H1 (cell line): ENCODE measurements around the gene FBN1. TPM values are rescaled to one million over a fixed set of nuclear protein-coding genes. Genes with fewer than 3 reads are reported as not detected.

ENCODE experiments used
- CTCF ChIA-PET: fragments of 300-600 bp; sonication (Branson Sonifier 250); formaldehyde crosslinking; loops from one replicate; lab custom pipeline; 2021; ENCODE audit not compliant: partially characterized antibody; lab: Charles Lee
- POLR2A ChIA-PET: fragments of 300-600 bp; sonication (Branson Sonifier 250); formaldehyde crosslinking; loops from one replicate; lab custom pipeline; 2021; ENCODE audit warnings: inconsistent platforms; ENCODE audit not compliant: partially characterized antibody; lab: Charles Lee
- DNase-seq, 2 experiments: peaks; one replicate each; pipeline versions ENCODE4 v3.0.0 to v3.0.0-alpha.2; 2010 to 2022; ENCODE audit warnings: low spot score in 2 of 2, low read depth in 1 of 2, mixed read lengths in 1 of 2
- FAIRE-seq: peaks from 2 replicates; lab custom pipeline; 2011; peaks lifted over from hg19 to GRCh38; lab: Jason Lieb, UNC
- H2AFZ ChIP-seq: 2 replicates; pipeline ENCODE4 v1.8.1; 2012; ENCODE audit warnings: low read length, inconsistent platforms
- H2AK5ac ChIP-seq: 2 replicates; pipeline ENCODE4 v1.6.1; 2013; ENCODE audit warnings: low read depth, low read length
- H2BK120ac ChIP-seq: replicated peaks from 2 replicates; pipeline ENCODE3; 2013; ENCODE audit warnings: low read depth, low read length, inconsistent platforms
- H2BK12ac ChIP-seq: 2 replicates; pipeline ENCODE4 v1.6.1; 2013; ENCODE audit warnings: low read depth, low read length
- H2BK15ac ChIP-seq: 2 replicates; pipeline ENCODE4 v1.6.1; 2013; ENCODE audit warnings: low read length
- H2BK20ac ChIP-seq: 2 replicates; pipeline ENCODE4 v1.6.1; 2013; ENCODE audit warnings: low read length
- H2BK5ac ChIP-seq: 2 replicates; pipeline ENCODE4 v1.6.1; 2013; ENCODE audit warnings: low read depth, low read length
- H3K14ac ChIP-seq: 2 replicates; pipeline ENCODE4 v1.6.1; 2013; ENCODE audit warnings: inconsistent platforms; ENCODE audit not compliant: insufficient read length
- H3K18ac ChIP-seq: 2 replicates; pipeline ENCODE4 v1.6.1; 2013; ENCODE audit warnings: low read length; ENCODE audit errors: extremely low read depth
- H3K23ac ChIP-seq: 2 replicates; pipeline ENCODE4 v1.6.1; 2013; ENCODE audit warnings: inconsistent platforms; ENCODE audit not compliant: insufficient read length
- H3K23me2 ChIP-seq: 2 replicates; pipeline ENCODE4 v1.6.1; 2013; ENCODE audit warnings: low read depth, low read length
- H3K27ac ChIP-seq: 2 replicates; pipeline ENCODE4 v1.6.1; 2011; ENCODE audit warnings: low read depth, low read length, inconsistent platforms
- H3K27me3 ChIP-seq, 4 experiments: replicated peaks in 1 of 4; 1 replicate in 1 of 4; 2 replicates in 3 of 4; pipeline versions ENCODE4 v1.6.1 to v1.8.1; 2011 to 2013; ENCODE audit warnings: low read length in 3 of 4, mild to moderate bottlenecking in 3 of 4, inconsistent platforms in 2 of 4, mixed read lengths in 2 of 4, moderate library complexity in 1 of 4; ENCODE audit not compliant: control insufficient read depth in 3 of 4, insufficient read depth in 3 of 4; ENCODE audit errors: extremely low read depth in 1 of 4
- H3K36me3 ChIP-seq, 4 experiments: 2 replicates each; pipeline versions ENCODE4 v1.6.1 to v1.8.1; 2011 to 2013; ENCODE audit warnings: mild to moderate bottlenecking in 4 of 4, low read length in 3 of 4, moderate library complexity in 2 of 4, control low read depth in 1 of 4, inconsistent platforms in 1 of 4; ENCODE audit not compliant: insufficient read depth in 4 of 4, control insufficient read depth in 2 of 4
- H3K4ac ChIP-seq: replicated peaks from 2 replicates; pipeline ENCODE3; 2013; ENCODE audit warnings: low read length, low read depth, mixed read lengths, inconsistent platforms; ENCODE audit not compliant: insufficient read length
- H3K4me1 ChIP-seq, 4 experiments: replicated peaks in 1 of 4; 1 replicate in 1 of 4; 2 replicates in 3 of 4; pipeline versions ENCODE4 v1.6.1 to v1.8.1; 2011 to 2013; ENCODE audit warnings: low read length in 3 of 4, inconsistent platforms in 2 of 4, mixed read lengths in 1 of 4; ENCODE audit not compliant: insufficient read depth in 4 of 4, control insufficient read depth in 3 of 4
- H3K4me2 ChIP-seq, 2 experiments: 2 replicates each; pipeline versions ENCODE4 v1.6.1 to v1.8.1; 2011 to 2013; ENCODE audit warnings: low read depth in 2 of 2, low read length in 2 of 2, control low read depth in 1 of 2, inconsistent platforms in 1 of 2, mild to moderate bottlenecking in 1 of 2; ENCODE audit not compliant: insufficient read depth in 1 of 2
- H3K4me3 ChIP-seq, 4 experiments: fragments of 200-600, 300-600 bp in 1 of 4; sonication (generic), shearing (Covaris generic), sonication (Bioruptor Twin) in 1 of 4; 2 replicates each; pipeline versions ENCODE4 v1.5.1 to v1.8.1; 2011 to 2016; ENCODE audit warnings: low read length in 4 of 4, low read depth in 3 of 4, control low read depth in 2 of 4, inconsistent platforms in 2 of 4, mild to moderate bottlenecking in 2 of 4, mixed read lengths in 1 of 4, moderate library complexity in 1 of 4; ENCODE audit not compliant: insufficient read depth in 2 of 4; ENCODE audit errors: extremely low read depth in 1 of 4
- H3K56ac ChIP-seq: replicated peaks from 2 replicates; pipeline ENCODE3; 2013; ENCODE audit warnings: low read depth, mild to moderate bottlenecking, mixed read lengths, low read length, inconsistent platforms; ENCODE audit not compliant: insufficient read length
- H3K79me1 ChIP-seq: 2 replicates; pipeline ENCODE4 v1.6.1; 2013; ENCODE audit warnings: low read depth, low read length, control low read depth
- H3K79me2 ChIP-seq, 2 experiments: 2 replicates each; pipeline versions ENCODE4 v1.6.1 to v1.8.1; 2012 to 2013; ENCODE audit warnings: low read length in 2 of 2, mild to moderate bottlenecking in 2 of 2, inconsistent platforms in 1 of 2; ENCODE audit not compliant: insufficient read depth in 2 of 2, control insufficient read depth in 1 of 2
- H3K9ac ChIP-seq, 4 experiments: replicated peaks in 1 of 4; 1 replicate in 1 of 4; 2 replicates in 3 of 4; pipeline versions ENCODE4 v1.6.1 to v1.8.1; 2011 to 2013; ENCODE audit warnings: low read depth in 3 of 4, low read length in 3 of 4, control low read depth in 2 of 4, mild to moderate bottlenecking in 2 of 4, moderate library complexity in 2 of 4, inconsistent platforms in 1 of 4; ENCODE audit errors: extremely low read depth in 1 of 4
- H3K9me3 ChIP-seq, 2 experiments: 2 replicates each; pipeline versions ENCODE4 v1.6.1 to v1.8.1; 2012 to 2013; ENCODE audit warnings: mild to moderate bottlenecking in 2 of 2, moderate library complexity in 2 of 2, control low read depth in 1 of 2, inconsistent platforms in 1 of 2, low read depth in 1 of 2, low read length in 1 of 2, mixed read lengths in 1 of 2; ENCODE audit not compliant: insufficient read depth in 2 of 2
- H4K20me1 ChIP-seq, 2 experiments: replicated peaks in 1 of 2; 2 replicates each; pipeline versions ENCODE3 to v1.8.1; 2011 to 2013; ENCODE audit warnings: inconsistent platforms in 2 of 2, low read length in 2 of 2, mild to moderate bottlenecking in 1 of 2; ENCODE audit not compliant: insufficient read depth in 2 of 2, control insufficient read depth in 1 of 2
- H4K5ac ChIP-seq: 2 replicates; pipeline ENCODE4 v1.6.1; 2013; ENCODE audit warnings: low read length, low read depth, mixed read lengths, inconsistent platforms; ENCODE audit not compliant: insufficient read length
- H4K8ac ChIP-seq: 2 replicates; pipeline ENCODE4 v1.8.0; 2013; ENCODE audit warnings: mild to moderate bottlenecking, moderate library complexity, low read length, inconsistent platforms; ENCODE audit not compliant: insufficient read depth; ENCODE audit errors: extremely low read depth
- H4K91ac ChIP-seq: replicated peaks from 2 replicates; pipeline ENCODE3; 2013; ENCODE audit warnings: low read length, mixed read lengths, inconsistent platforms; ENCODE audit not compliant: insufficient read length
- ASH2L ChIP-seq: fragments of 200-600, 300-600 bp; sonication (generic); IDR thresholded peaks from one replicate; pipeline ENCODE4 v1.7.1; 2017; ENCODE audit warnings: low read length
- BACH1 ChIP-seq: IDR thresholded peaks from 2 replicates; pipeline ENCODE4 v1.6.1; 2012; ENCODE audit warnings: low read length, improper control_type of control experiment
- BRCA1 ChIP-seq: IDR thresholded peaks from 2 replicates; pipeline ENCODE4 v1.6.1; 2012; ENCODE audit warnings: low read depth, low read length, improper control_type of control experiment
- CBX5 ChIP-seq: fragments of 300-800, 300-1000 bp; sonication (generic); IDR thresholded peaks from 2 replicates; pipeline ENCODE4 v1.7.1; 2016; ENCODE audit warnings: antibody characterized with exemption, low read length, low read depth
- CEBPB ChIP-seq: IDR thresholded peaks from 2 replicates; pipeline ENCODE4 v1.6.1; 2012; ENCODE audit warnings: low read depth, low read length
- CTBP2 ChIP-seq: IDR thresholded peaks from 2 replicates; pipeline ENCODE4 v1.7.0; 2011; ENCODE audit warnings: borderline replicate concordance, mild to moderate bottlenecking, moderate library complexity, mixed read lengths, low read length; ENCODE audit not compliant: insufficient read depth, insufficient read length
- HDAC2 ChIP-seq, 2 experiments: fragments of 300-600 bp in 1 of 2; sonication (generic) in 1 of 2; IDR thresholded peaks; 2 replicates each; pipeline ENCODE4 v1.6.1; 2011 to 2012; ENCODE audit warnings: low read depth in 2 of 2, low read length in 2 of 2, mild to moderate bottlenecking in 2 of 2, moderate library complexity in 2 of 2, borderline replicate concordance in 1 of 2, inconsistent platforms in 1 of 2
- NRF1 ChIP-seq: IDR thresholded peaks from 2 replicates; pipeline ENCODE4 v1.6.1; 2011; ENCODE audit warnings: mild to moderate bottlenecking, low read depth, low read length, improper control_type of control experiment
- RAD21 ChIP-seq, 2 experiments: IDR thresholded peaks in 1 of 2; conservative IDR thresholded peaks in 1 of 2; 2 replicates each; pipeline ENCODE4 v1.6.1; 2011; ENCODE audit warnings: low read depth in 2 of 2, low read length in 2 of 2, improper control_type of control experiment in 1 of 2, inconsistent platforms in 1 of 2, mild to moderate bottlenecking in 1 of 2, moderate library complexity in 1 of 2
- SAP30 ChIP-seq: fragments of 300-600 bp; sonication (generic); IDR thresholded peaks from 2 replicates; pipeline ENCODE4 v1.7.1; 2012; ENCODE audit warnings: low read length, moderate library complexity, mild to moderate bottlenecking, inconsistent platforms; ENCODE audit not compliant: insufficient read depth, insufficient replicate concordance
- TEAD4 ChIP-seq: IDR thresholded peaks from 2 replicates; pipeline ENCODE4 v1.6.1; 2012; ENCODE audit warnings: low read depth, low read length, inconsistent platforms, mixed read lengths
- YY1 ChIP-seq: IDR thresholded peaks from 2 replicates; pipeline ENCODE4 v1.6.1; 2011; ENCODE audit warnings: low read depth, mild to moderate bottlenecking, low read length
- WGBS, 2 experiments: shearing (Covaris generic) in 1 of 2; methylation state at CpG; one replicate each; pipeline versions ENCODE4 v1.1.6 to v1.1.7; 2013 to 2015; ENCODE audit warnings: low lambda C conversion rate in 2 of 2, mixed read lengths in 2 of 2, inconsistent platforms in 1 of 2, low coverage in 1 of 2, missing lambda C conversion rate in 1 of 2; ENCODE audit not compliant: insufficient replicate concordance in 2 of 2, insufficient coverage in 1 of 2, insufficient read length in 1 of 2; ENCODE audit errors: extremely low coverage in 1 of 2, missing lambda C conversion rate in 1 of 2; 5-methylcytosine and 5-hydroxymethylcytosine counted together
- polyA plus RNA-seq, 7 experiments: library from polyadenylated mRNA; depleted of rRNA in 3 of 7; stranded (reverse) in 5 of 7; unstranded in 2 of 7; fragments of >200 nt in 5 of 7; fragments of 200-250 nt in 2 of 7; gene quantifications; 1 replicate in 5 of 7; 2 replicates in 1 of 7; 4 replicates in 1 of 7; pipeline versions ENCODE4 v1.2.1 to v1.2.3, GENCODE V29; 2011 to 2013; ENCODE audit warnings: missing spikeins in 2 of 7, mixed read lengths in 2 of 7
- total RNA-seq: library from RNA; stranded (reverse); fragmentation: NEBNext Ultra II Directional; extraction: Animal tissue kit (Norgen Biotek cat#: 25700); gene quantifications from 2 replicates; pipeline ENCODE4 v1.2.1, GENCODE V29; 2021
- TF ChIP-seq, protein P1 (sequence below): IDR thresholded peaks from 2 replicates; pipeline ENCODE4 v1.6.1; 2012; ENCODE audit warnings: inconsistent platforms

FBN1 gene
- total and polyA plus RNA-seq, 2 of the 8 experiments (the other 6 are each of a cell fraction or from before 2014, with no cell fraction given), result 3.0 to 4.0 TPM

DNA sequence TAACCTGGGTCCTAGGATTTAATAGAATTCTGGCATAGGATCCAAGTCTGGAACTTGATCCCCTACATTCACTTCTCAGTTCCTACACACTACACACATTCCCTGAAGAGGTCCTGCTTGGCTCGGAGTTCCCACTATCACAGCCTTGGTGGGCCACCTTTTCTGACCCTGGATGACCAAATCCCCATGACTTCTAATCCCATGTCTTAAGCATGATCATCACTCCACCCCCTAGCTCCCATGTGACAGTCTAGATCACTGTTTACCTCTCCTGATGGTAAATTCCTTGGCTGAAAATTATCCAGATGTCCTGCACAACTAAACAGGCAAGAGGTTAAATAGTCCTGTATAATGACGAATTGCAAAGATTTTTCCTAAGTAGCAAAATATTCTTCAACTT is 274.0 kb downstream of the FBN1 start:
- Histone ChIP-seq H2AK5ac (no peak overlapping the region), H3K9me3 (no peaks in the 10 kb centered on the region), H3K14ac (no peak overlapping the region), H3K4me1 (no peaks in the 10 kb centered on the region), H3K56ac (no peak overlapping the region), H4K91ac (no peak overlapping the region), H2AFZ (no peak overlapping the region), H3K27ac (no peak overlapping the region), H2BK15ac (no peak overlapping the region), H2BK20ac (no peak overlapping the region), H3K9ac (no peak overlapping the region), H3K18ac (no peak overlapping the region), H4K8ac (no peak overlapping the region), H2BK120ac (no peak overlapping the region), H2BK12ac (no peak overlapping the region), H3K4me3 (no peak overlapping the region), H2BK5ac (no peak overlapping the region), H3K27me3 (no peaks in the 10 kb centered on the region), H3K4me2 (no peak overlapping the region), H4K20me1 (no peaks in the 10 kb centered on the region), H4K5ac (no peak overlapping the region), H3K79me2 (no peaks in the 10 kb centered on the region), H3K79me1 (no peaks in the 10 kb centered on the region), H3K23me2 (no peaks in the 10 kb centered on the region), H3K4ac (no peak overlapping the region), H3K36me3 (no peaks in the 10 kb centered on the region), H3K23ac (no peak overlapping the region)
- no peak for DNase-seq
- WGBS, 2 experiments, result 44% methylated on average over 2 of the region's 2 CpGs; no CpG with 5 or more reads in 1 of the 2 experiments
- TF ChIP-seq HDAC2 (IDR thresholded peaks at IDR 0.05; ENCODE audit: borderline replicate concordance in 1 of 2, low read depth in 2 of 2, low read length in 2 of 2), result no peak
- TF ChIP-seq BACH1, result no peak
- no peak for TF ChIP-seq ASH2L
- TF ChIP-seq YY1, result no peak
- no peak for TF ChIP-seq CBX5
- TF ChIP-seq CTBP2, result no peak
- no peak for TF ChIP-seq CEBPB
- no peak for TF ChIP-seq RAD21 (IDR thresholded peaks at IDR 0.05 in 1 of 2, conservative IDR thresholded peaks at IDR 0.05 in 1 of 2; ENCODE audit: low read depth in 2 of 2, low read length in 2 of 2)
- no peak for TF ChIP-seq SAP30
- no peak for TF ChIP-seq TEAD4
- no peak for TF ChIP-seq NRF1
- TF ChIP-seq, protein P1, sequence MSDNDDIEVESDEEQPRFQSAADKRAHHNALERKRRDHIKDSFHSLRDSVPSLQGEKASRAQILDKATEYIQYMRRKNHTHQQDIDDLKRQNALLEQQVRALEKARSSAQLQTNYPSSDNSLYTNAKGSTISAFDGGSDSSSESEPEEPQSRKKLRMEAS, result no peak
- no peak for TF ChIP-seq BRCA1
- CTCF ChIA-PET, result interaction anchor here (0.9 to 4.3 kb wide), 5 partner anchors 9 to 136 kb away, joined by 3 to 33 read pairs (median 3); no protein-coding TSS in a partner anchor
- FAIRE-seq, result no peak
- POLR2A ChIA-PET, result interaction anchor here (0.7 kb wide), 1 partner anchor 162 kb away, joined by 3 read pairs; no protein-coding TSS in a partner anchor
